ENCODE measurements around the gene STAT5B.

Gene STAT5B

GRCh38 chr17:42321555-42321954 lies 45.4 kb upstream of the STAT5B start:
- no peak for TF ChIP-seq SIN3A (IDR thresholded peaks at IDR 0.05; ENCODE audit: borderline replicate concordance, insufficient read depth, low read length)

GRCh38 chr17:42317266-42317845 lies 41.2 kb upstream of the STAT5B start:
- TF ChIP-seq REST (IDR thresholded peaks at IDR 0.05; ENCODE audit: insufficient read depth in 1 of 2, low read depth in 2 of 2, low read length in 2 of 2) (no peak), POLR2AphosphoS5 (IDR thresholded peaks at IDR 0.05; ENCODE audit: low read depth, low read length) (no peak), SIN3A (IDR thresholded peaks at IDR 0.05; ENCODE audit: borderline replicate concordance, insufficient read depth, low read length) (no peak), FOXP2 (optimal IDR thresholded peaks at IDR 0.05; ENCODE audit: borderline replicate concordance, extremely low read depth, extremely low read length, insufficient read depth) (no peak), TAF1 (IDR thresholded peaks at IDR 0.05; ENCODE audit: borderline replicate concordance, insufficient read depth, low read length) (no peak)

DNA sequence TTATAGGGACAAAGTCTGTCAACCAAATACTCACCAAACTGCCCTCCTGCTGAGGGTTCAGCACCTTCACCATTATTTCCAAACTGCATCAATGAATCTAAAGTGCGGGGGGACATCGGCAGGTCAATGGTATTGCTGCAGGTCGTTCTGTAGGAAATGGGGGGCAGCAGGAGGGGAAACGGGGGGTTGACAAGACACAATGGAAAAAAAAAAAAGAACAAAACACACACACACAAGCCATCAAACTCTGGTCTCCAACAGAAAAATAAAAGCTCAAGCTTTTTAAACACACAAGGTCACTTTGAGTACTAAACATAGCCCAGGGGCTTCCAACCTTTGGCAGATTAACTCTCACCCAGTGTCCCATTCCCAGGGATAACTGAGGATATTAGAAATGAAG lies 40.6 kb upstream of the STAT5B start:
- no peak for TF ChIP-seq POLR2AphosphoS5 (IDR thresholded peaks at IDR 0.05; ENCODE audit: low read depth, low read length)

DNA sequence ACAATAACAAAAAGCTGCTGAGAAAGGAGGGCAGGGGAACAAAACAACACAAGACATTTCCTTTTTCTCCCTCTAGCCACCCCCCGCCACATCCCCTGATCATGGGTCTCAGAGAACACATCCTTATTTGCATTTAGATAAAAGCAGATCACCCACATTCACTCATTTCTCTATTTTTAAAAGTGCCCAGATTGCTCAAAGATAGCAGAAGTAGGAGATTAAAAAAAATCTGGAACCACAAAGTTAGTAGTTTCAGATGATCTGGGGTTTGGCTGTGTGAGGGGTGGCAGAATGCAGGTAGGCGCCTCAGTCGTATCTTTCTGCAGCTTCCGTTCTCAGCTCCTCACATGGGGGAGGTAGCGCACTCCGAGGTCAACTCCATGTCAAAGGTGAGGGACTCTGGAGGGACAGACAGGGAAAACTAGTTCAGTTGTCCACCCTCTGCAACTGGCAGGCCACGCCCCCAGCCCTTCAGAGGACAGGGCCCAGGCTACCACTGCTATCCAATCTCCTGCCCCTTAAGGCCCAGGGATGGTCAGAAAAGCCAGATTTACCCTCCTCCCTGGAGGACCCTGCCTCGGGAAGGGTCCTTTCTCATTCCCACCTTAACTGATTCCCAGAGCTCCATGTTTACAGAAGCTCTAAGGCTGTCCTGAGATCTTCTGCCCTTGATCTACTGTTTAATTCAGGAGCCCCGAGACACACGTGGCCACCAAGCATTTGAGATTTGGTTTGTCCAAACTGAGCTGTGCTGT lies 39.4 kb upstream of the STAT5B start:
- TF ChIP-seq SIN3A (IDR thresholded peaks at IDR 0.05; ENCODE audit: borderline replicate concordance, insufficient read depth, low read length) (no peak), REST (IDR thresholded peaks at IDR 0.05; ENCODE audit: insufficient read depth in 1 of 2, low read depth in 2 of 2, low read length in 2 of 2) (no peak), POLR2AphosphoS5 (IDR thresholded peaks at IDR 0.05; ENCODE audit: low read depth, low read length) (no peak)

DNA sequence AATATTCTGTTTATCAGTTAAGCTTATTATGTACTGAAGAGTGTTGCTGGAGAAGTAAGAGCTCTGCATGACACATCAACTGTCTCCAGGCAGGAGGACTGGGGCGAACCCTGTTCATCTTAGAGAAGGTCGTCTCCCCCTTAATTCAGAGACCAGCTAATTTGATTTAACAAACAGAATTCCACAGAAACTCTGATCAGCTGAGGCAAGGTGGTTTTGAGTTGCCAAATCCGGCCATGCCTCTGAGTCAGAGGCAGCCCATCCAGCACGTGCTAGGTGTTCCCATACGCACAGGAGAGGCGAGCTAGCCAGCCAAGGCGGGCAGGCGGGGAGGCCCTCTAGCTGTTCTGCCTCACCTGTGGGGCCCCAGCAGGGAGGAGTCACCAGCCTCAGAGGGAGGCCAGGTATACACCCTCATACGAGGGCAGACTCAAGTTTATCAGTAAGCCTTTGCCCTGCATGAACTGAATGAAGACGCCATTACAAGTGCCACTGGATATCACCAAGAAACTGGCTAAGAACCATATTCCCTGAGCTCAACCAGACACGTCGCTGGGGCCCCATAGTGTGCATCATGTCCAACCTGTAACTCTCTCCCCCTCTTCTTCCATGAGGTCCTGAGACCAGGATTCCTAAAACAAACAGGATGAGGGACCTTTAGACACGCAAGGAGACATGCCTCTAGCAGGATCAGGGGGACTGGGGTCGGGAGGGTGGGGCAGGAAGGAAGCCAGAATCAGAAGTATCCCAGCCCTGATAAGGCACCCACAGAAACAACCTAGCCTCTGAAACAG lies 37.8 kb upstream of the STAT5B start:
- TF ChIP-seq TAF1 (IDR thresholded peaks at IDR 0.05; ENCODE audit: borderline replicate concordance, insufficient read depth, low read length) = no peak
- no peak for TF ChIP-seq SIN3A (IDR thresholded peaks at IDR 0.05; ENCODE audit: borderline replicate concordance, insufficient read depth, low read length)
- no peak for TF ChIP-seq FOXP2 (optimal IDR thresholded peaks at IDR 0.05; ENCODE audit: borderline replicate concordance, extremely low read depth, extremely low read length, insufficient read depth)
- TF ChIP-seq REST (IDR thresholded peaks at IDR 0.05; ENCODE audit: insufficient read depth in 1 of 2, low read depth in 2 of 2, low read length in 2 of 2) = no peak
- no peak; the same call in 1 of the 2 replicates for TF ChIP-seq POLR2AphosphoS5 (IDR thresholded peaks at IDR 0.05; ENCODE audit: low read depth, low read length)

GRCh38 chr17:42313389-42313772 lies 37.2 kb upstream of the STAT5B start:
- no peak for TF ChIP-seq POLR2AphosphoS5 (IDR thresholded peaks at IDR 0.05; ENCODE audit: low read depth, low read length)
- TF ChIP-seq TAF1 (IDR thresholded peaks at IDR 0.05; ENCODE audit: borderline replicate concordance, insufficient read depth, low read length) = no peak
- TF ChIP-seq REST (IDR thresholded peaks at IDR 0.05; ENCODE audit: insufficient read depth in 1 of 2, low read depth in 2 of 2, low read length in 2 of 2) = no peak
- TF ChIP-seq FOXP2 (optimal IDR thresholded peaks at IDR 0.05; ENCODE audit: borderline replicate concordance, extremely low read depth, extremely low read length, insufficient read depth) = no peak
- no peak for TF ChIP-seq SIN3A (IDR thresholded peaks at IDR 0.05; ENCODE audit: borderline replicate concordance, insufficient read depth, low read length)
